Measurements from ENCODE around the gene TRMT44.
"Not testable (repeated sequence)": the region's sequence is repeated elsewhere in the genome, so short reads cannot be mapped to it uniquely, and the experiment has no call there.

Gene TRMT44

GRCh38 chr4:8486643-8487042, 46.1 kb downstream of the TRMT44 start:
- DNase-seq (ENCODE audit: low read depth in 1 of 2, low spot score in 1 of 2): not testable (repeated sequence)

- no peak for DNase-seq (ENCODE audit: low read depth in 1 of 2, low spot score in 1 of 2)
Measured at GRCh38 chr4:8488791-8489369, 48.3 kb downstream of the TRMT44 start.

- not testable (repeated sequence) for DNase-seq (ENCODE audit: low read depth in 1 of 2, low spot score in 1 of 2)
Measured at GRCh38 chr4:8491478-8491877, 50.9 kb downstream of the TRMT44 start.

GRCh38 chr4:8492174-8492573, 51.6 kb downstream of the TRMT44 start:
- DNase-seq (ENCODE audit: low read depth in 1 of 2, low spot score in 1 of 2): no peak

GRCh38 chr4:8493484-8493883, 52.9 kb downstream of the TRMT44 start:
- DNase-seq (ENCODE audit: low read depth in 1 of 2, low spot score in 1 of 2): no peak

GRCh38 chr4:8494218-8494617, 53.6 kb downstream of the TRMT44 start:
- DNase-seq (ENCODE audit: low read depth in 1 of 2, low spot score in 1 of 2): no peak

- no peak for DNase-seq (ENCODE audit: low read depth in 1 of 2, low spot score in 1 of 2)
Measured at GRCh38 chr4:8494983-8495548, 54.5 kb downstream of the TRMT44 start.

- no peak for DNase-seq (ENCODE audit: low read depth in 1 of 2, low spot score in 1 of 2)
Measured at GRCh38 chr4:8495803-8496202, 55.2 kb downstream of the TRMT44 start.

- no peak for DNase-seq (ENCODE audit: low read depth in 1 of 2, low spot score in 1 of 2)
Measured at GRCh38 chr4:8497762-8498161, 57.2 kb downstream of the TRMT44 start.

GRCh38 chr4:8500966-8501365, 60.4 kb downstream of the TRMT44 start:
- no peak for DNase-seq (ENCODE audit: low read depth in 1 of 2, low spot score in 1 of 2)

- DNase-seq (ENCODE audit: low read depth in 1 of 2, low spot score in 1 of 2): no peak
Measured at GRCh38 chr4:8501781-8502180, 61.2 kb downstream of the TRMT44 start.

- no peak for DNase-seq (ENCODE audit: low read depth in 1 of 2, low spot score in 1 of 2)
Measured at GRCh38 chr4:8502371-8502770, 61.8 kb downstream of the TRMT44 start.

- DNase-seq (ENCODE audit: low read depth in 1 of 2, low spot score in 1 of 2): no peak
Measured at GRCh38 chr4:8502836-8503585, 62.4 kb downstream of the TRMT44 start.

- no peak for DNase-seq (ENCODE audit: low read depth in 1 of 2, low spot score in 1 of 2)
Measured at GRCh38 chr4:8503801-8504200, 63.2 kb downstream of the TRMT44 start.

- no peak for DNase-seq (ENCODE audit: low read depth in 1 of 2, low spot score in 1 of 2)
Measured at GRCh38 chr4:8504279-8505007, 63.9 kb downstream of the TRMT44 start.

- no peak for DNase-seq (ENCODE audit: low read depth in 1 of 2, low spot score in 1 of 2)
Measured at GRCh38 chr4:8505229-8505628, 64.7 kb downstream of the TRMT44 start.

GRCh38 chr4:8506006-8506372, 65.4 kb downstream of the TRMT44 start:
- DNase-seq (ENCODE audit: low read depth in 1 of 2, low spot score in 1 of 2): no peak

GRCh38 chr4:8506373-8507195, 66.0 kb downstream of the TRMT44 start:
- DNase-seq (ENCODE audit: low read depth in 1 of 2, low spot score in 1 of 2): no peak

- DNase-seq (ENCODE audit: low read depth in 1 of 2, low spot score in 1 of 2): no peak
Measured at GRCh38 chr4:8507196-8507570, 66.6 kb downstream of the TRMT44 start.

- no peak for DNase-seq (ENCODE audit: low read depth in 1 of 2, low spot score in 1 of 2)
Measured at GRCh38 chr4:8507624-8508023, 67.0 kb downstream of the TRMT44 start.

- no peak for DNase-seq (ENCODE audit: low read depth in 1 of 2, low spot score in 1 of 2)
Measured at GRCh38 chr4:8508266-8508665, 67.7 kb downstream of the TRMT44 start.
